Measurements from ENCODE around the gene PPM1H.

- no peak for TF ChIP-seq RFX5 (IDR thresholded peaks at IDR 0.05; ENCODE audit: borderline replicate concordance, low read depth, low read length)
- no peak for TF ChIP-seq CHD7 (IDR thresholded peaks at IDR 0.05; ENCODE audit: insufficient replicate concordance, low read length)
- TF ChIP-seq EZH2 (IDR thresholded peaks at IDR 0.05; ENCODE audit: low read depth, low read length, severe bottlenecking): no peak
- TF ChIP-seq SP2 (IDR thresholded peaks at IDR 0.05; ENCODE audit: low read length): no peak
- TF ChIP-seq RNF2 (IDR thresholded peaks at IDR 0.05; ENCODE audit: borderline replicate concordance, low read depth, low read length, missing control alignments, poor library complexity, severe bottlenecking): no peak
- no peak for TF ChIP-seq SIX5 (IDR thresholded peaks at IDR 0.05; ENCODE audit: low read depth, low read length)
- no peak for TF ChIP-seq POLR2AphosphoS5 (IDR thresholded peaks at IDR 0.05; ENCODE audit: low read depth, low read length)
- TF ChIP-seq, protein P1, sequence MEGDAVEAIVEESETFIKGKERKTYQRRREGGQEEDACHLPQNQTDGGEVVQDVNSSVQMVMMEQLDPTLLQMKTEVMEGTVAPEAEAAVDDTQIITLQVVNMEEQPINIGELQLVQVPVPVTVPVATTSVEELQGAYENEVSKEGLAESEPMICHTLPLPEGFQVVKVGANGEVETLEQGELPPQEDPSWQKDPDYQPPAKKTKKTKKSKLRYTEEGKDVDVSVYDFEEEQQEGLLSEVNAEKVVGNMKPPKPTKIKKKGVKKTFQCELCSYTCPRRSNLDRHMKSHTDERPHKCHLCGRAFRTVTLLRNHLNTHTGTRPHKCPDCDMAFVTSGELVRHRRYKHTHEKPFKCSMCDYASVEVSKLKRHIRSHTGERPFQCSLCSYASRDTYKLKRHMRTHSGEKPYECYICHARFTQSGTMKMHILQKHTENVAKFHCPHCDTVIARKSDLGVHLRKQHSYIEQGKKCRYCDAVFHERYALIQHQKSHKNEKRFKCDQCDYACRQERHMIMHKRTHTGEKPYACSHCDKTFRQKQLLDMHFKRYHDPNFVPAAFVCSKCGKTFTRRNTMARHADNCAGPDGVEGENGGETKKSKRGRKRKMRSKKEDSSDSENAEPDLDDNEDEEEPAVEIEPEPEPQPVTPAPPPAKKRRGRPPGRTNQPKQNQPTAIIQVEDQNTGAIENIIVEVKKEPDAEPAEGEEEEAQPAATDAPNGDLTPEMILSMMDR (IDR thresholded peaks at IDR 0.05; ENCODE audit: control extremely low read depth in 1 of 3, insufficient read depth in 1 of 3, low read depth in 1 of 3, low read length in 3 of 3): no peak
These were observed 278.2 kb downstream of the PPM1H start for GRCh38 chr12:62656591-62657362.
